ENCODE measurements around the gene ITGA5. TPM values are rescaled to one million over a fixed set of nuclear protein-coding genes. Genes with fewer than 3 reads are reported as not detected.

Gene ITGA5
- total RNA-seq, 1 donor from 2014 or later = 116 TPM

DNA sequence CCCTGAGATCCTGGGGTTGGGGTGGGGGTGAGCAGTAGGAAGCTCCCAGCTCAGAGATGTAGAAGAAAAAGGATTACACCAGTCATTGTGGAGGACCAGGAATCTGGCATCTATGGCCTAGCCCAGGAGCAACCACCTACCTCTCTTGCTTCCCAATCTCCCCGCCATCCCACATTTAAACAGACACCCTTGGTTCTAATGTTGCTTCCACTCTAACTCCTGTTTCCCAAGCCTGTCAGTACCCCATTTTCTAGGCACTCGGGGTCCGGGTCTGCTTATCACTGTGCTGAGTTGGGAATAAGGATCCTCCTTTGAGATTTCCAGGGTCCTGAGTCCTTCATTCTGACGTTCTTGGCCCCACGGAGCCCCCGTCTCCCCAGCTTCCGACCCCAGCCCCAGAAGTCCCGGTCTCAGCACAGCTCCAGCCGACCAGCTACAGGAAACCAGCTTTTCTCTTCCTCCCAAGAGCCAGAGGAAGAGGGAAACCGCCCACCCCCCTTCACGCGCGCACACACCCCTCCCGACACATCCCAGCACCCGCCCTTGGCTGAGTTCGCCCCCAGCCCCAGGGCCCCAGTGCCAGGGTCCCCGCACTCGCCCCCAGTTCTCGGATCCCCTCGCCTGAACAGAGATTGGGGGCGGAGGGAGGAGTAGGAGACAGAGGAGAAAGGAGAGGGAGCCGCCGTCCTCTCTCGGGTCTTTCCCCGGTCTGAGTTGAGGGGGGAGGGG is 1.2 kb downstream of the ITGA5 start:
- peak overlapping the region; percentile 96 for H3K4me3 ChIP-seq (ENCODE audit: low read depth, low read length)
- no peak for DNase-seq (ENCODE audit: low read depth)
- TF ChIP-seq, protein P1, sequence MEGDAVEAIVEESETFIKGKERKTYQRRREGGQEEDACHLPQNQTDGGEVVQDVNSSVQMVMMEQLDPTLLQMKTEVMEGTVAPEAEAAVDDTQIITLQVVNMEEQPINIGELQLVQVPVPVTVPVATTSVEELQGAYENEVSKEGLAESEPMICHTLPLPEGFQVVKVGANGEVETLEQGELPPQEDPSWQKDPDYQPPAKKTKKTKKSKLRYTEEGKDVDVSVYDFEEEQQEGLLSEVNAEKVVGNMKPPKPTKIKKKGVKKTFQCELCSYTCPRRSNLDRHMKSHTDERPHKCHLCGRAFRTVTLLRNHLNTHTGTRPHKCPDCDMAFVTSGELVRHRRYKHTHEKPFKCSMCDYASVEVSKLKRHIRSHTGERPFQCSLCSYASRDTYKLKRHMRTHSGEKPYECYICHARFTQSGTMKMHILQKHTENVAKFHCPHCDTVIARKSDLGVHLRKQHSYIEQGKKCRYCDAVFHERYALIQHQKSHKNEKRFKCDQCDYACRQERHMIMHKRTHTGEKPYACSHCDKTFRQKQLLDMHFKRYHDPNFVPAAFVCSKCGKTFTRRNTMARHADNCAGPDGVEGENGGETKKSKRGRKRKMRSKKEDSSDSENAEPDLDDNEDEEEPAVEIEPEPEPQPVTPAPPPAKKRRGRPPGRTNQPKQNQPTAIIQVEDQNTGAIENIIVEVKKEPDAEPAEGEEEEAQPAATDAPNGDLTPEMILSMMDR (conservative IDR thresholded peaks at IDR 0.05; ENCODE audit: low read depth, low read length) = no peak

DNA sequence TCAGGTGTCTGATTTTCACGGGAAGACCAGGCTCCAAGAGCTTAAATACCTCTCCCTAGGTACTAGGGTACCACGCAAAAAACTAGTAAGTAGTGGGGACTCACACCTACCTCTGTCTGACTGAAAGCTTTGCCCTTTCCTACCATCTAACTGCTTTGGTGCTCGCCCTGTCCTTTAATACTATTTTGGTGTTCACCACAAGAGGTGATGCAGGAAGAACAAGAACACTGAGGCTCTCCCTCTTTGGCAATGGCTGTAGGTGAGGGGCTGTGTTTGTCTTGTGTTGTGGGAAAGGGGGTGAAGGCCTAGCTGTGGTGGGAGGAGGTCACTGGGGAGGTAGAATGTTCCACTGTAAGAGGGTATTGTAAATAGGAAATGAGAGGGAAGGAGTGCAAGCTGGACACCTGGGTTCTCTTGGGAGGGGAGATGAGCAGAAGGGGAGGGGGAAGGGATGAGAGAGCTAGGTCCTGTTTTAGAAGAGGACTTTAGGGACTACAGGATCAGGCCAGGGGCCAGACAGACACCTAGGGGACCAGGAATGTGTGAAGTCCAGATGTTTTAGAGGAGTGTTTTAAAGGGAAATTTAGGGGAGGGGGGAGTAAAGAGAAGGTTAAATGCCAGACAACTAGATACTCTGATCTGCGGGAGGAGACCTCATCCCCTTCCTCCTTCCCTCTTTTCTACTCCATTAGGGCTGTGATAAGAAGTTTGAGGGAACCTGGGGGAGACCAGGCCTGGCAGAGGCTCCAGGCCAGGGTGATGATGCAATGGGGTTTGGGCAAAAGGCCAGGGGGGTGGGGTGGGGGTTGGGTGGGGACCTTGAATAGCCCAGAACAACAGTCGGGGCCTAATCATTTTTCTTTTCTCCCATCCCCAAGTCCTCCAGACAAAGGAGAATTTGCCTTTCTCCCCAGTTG is 2.1 kb downstream of the ITGA5 start:
- TF ChIP-seq, protein P1 (conservative IDR thresholded peaks at IDR 0.05; ENCODE audit: low read depth, low read length) = no peak
- H3K4me3 ChIP-seq (ENCODE audit: low read depth, low read length) = peak overlapping the region; percentile 96
- no peak for DNase-seq (ENCODE audit: low read depth)

DNA sequence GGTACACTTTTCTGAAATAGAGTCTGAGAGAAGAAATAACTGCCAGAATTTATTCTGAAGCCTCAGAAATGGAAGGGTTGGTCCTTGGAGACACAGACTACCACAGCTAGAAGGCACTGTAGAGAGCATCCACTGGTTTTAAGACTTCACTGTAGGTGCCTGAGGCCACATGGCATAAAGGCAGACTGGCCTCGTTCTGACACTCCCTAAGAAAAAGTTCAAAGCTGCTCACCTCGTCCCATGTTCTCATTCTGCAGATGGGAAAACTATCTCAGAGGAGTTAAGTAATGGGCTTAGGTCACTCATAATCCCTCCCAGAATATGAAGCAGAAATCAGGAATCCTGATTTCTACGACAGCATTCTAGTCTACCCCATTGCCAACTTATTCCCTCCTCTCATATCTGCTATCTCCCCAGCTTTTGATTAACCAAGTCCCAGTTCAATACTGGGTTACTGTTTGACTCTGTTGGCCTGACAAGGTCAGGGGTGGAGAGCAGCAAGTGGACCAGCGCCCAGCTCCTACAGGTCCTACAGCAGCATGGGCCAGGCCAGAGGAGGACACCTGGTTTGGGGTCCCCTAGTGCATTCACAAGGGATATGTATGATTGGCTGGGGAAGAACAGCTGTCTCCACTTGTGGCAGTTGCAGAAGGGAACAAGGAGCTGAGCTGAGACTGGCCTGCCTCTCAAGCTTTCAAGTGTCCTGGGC is 3.7 kb downstream of the ITGA5 start:
- TF ChIP-seq, protein P1 (conservative IDR thresholded peaks at IDR 0.05; ENCODE audit: low read depth, low read length) = no peak
- no peak for DNase-seq (ENCODE audit: low read depth)
- peak overlapping the region; percentile 14 for H3K4me3 ChIP-seq (ENCODE audit: low read depth, low read length)

DNA sequence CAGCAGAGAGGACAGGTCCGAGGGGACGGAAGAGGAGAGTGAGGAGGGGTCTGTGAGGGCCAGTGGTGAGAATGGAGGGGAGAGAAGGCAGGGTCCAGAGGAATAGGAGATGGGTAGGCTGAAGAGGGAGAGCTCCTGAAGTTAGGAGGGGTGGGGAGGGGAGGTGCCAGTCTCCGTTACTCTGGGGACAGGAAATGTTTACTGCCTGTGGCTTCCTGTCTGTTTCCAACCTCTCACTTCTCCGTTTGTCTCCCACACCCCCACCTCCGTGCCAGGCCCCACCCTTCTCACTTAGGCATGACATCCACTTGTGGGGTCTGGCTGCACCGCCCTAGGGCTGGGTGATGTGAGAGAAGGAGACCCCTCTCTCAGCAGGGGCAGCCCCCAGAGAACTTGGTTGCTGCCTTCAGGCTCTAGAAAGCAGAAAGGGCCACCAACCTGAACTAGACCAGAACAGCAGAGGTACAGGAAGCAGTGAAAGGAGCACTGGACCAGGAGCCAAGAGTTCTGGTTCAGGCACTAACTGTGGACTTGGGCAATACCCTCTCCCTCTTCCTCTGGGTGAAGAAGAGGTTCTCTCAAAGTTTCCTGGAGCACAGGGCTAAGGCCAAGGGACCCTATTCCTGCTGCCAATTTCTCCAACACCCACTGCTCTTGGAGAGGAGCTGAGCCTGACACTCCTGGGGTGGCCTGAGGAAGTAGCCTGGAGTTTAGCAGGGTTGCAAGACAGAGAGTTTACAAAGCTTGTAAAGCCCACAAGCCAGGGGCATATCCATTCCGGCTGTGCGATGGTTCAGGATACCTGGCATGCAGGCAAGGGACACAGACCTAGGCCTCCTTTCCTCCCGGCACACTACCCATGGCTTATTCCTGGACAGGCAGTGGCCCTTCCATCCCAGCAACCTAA is 5.5 kb downstream of the ITGA5 start:
- no peak for DNase-seq (ENCODE audit: low read depth)
- TF ChIP-seq, protein P1 (conservative IDR thresholded peaks at IDR 0.05; ENCODE audit: low read depth, low read length) = no peak
- no peak overlapping the region for H3K4me3 ChIP-seq (ENCODE audit: low read depth, low read length)

DNA sequence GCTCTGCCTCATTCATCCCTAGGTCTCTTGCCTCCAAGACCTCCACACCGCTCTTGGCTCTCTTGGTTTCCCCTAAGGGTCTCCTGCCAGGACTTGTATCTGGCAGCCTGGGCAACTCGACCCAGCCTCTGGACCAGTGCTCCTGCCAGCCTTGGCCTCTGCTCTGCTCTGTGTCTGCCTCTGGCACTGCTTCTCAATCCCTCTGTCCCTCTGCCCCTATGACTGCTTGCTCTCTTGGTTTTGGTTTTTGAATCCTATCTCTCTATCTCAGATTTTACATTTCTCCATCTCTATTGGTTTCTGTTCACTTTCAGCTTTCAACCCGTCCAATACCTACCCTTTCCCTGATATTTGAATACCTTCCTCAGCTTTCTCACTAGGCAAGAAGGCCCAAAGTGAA is 6.3 kb downstream of the ITGA5 start:
- TF ChIP-seq, protein P1 (conservative IDR thresholded peaks at IDR 0.05; ENCODE audit: low read depth, low read length) = no peak
- DNase-seq (ENCODE audit: low read depth) = no peak
- H3K4me3 ChIP-seq (ENCODE audit: low read depth, low read length) = no peak overlapping the region

DNA sequence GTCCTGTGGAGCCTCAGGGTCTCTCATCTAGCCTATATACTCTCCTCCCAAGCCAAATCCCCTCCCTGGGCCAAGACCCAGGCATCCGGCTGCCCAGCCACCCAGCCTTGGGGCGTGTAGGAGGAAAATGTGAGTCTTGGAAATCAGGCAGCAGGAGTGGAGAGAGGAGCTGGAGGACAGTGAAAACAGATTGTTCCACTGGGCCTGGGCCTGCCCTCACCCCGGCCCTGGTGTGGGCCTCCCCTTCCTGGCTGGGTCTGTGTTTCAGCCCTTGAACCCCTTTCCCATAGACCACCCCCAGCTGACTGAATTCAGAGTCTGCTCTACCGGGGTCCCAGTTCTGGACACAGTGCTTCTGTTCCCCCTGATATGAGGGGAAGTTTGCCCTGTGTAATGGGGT is 6.7 kb downstream of the ITGA5 start:
- no peak for DNase-seq (ENCODE audit: low read depth)
- no peak overlapping the region for H3K4me3 ChIP-seq (ENCODE audit: low read depth, low read length)
- TF ChIP-seq, protein P1 (conservative IDR thresholded peaks at IDR 0.05; ENCODE audit: low read depth, low read length) = no peak
